CD14-positive monocyte (primary cell): Measurements from ENCODE around the gene PROSER1. TPM values are rescaled to one million over a fixed set of nuclear protein-coding genes. Genes with fewer than 3 reads are reported as not detected.

Source experiments
- DNase-seq, 3 donors: peaks; one replicate each; pipeline ENCODE4 v3.0.0-alpha.2; 2011 to 2022
- H2AFZ ChIP-seq: 2 replicates; pipeline ENCODE4 v1.6.0; 2012; ENCODE audit warnings: mild to moderate bottlenecking, low read depth, low read length, inconsistent platforms; ENCODE audit not compliant: insufficient read depth, poor library complexity, severe bottlenecking
- H3K27ac ChIP-seq, 2 donors: 1 replicate in 1 of 2; 2 replicates in 1 of 2; pipeline ENCODE4 v1.5.1; 2012 to 2013; ENCODE audit warnings: low read length in 2 of 2, control low read depth in 1 of 2, inconsistent platforms in 1 of 2, low read depth in 1 of 2, mild to moderate bottlenecking in 1 of 2
- H3K27me3 ChIP-seq, 2 donors: one replicate each; pipeline versions ENCODE4 v1.6.0 to v1.6.1; 2011 to 2013; ENCODE audit warnings: low read length in 2 of 2; ENCODE audit not compliant: control insufficient read depth in 2 of 2, insufficient read depth in 2 of 2
- H3K36me3 ChIP-seq, 2 donors: replicated peaks in 1 of 2; 1 replicate in 1 of 2; 2 replicates in 1 of 2; pipeline versions ENCODE4 v1.5.1 to v1.6.1; 2012 to 2013; ENCODE audit warnings: low read length in 2 of 2, control low read depth in 1 of 2, inconsistent platforms in 1 of 2, mild to moderate bottlenecking in 1 of 2; ENCODE audit not compliant: insufficient read depth in 2 of 2, control insufficient read depth in 1 of 2
- H3K4me1 ChIP-seq, 2 donors: 1 replicate in 1 of 2; 2 replicates in 1 of 2; pipeline versions ENCODE4 v1.5.1 to v1.6.1; 2012 to 2013; ENCODE audit warnings: low read length in 2 of 2, control low read depth in 1 of 2, inconsistent platforms in 1 of 2, mild to moderate bottlenecking in 1 of 2, moderate library complexity in 1 of 2; ENCODE audit not compliant: insufficient read depth in 2 of 2, control insufficient read depth in 1 of 2
- H3K4me2 ChIP-seq: replicated peaks from 2 replicates; pipeline ENCODE3; 2012; ENCODE audit warnings: low read length, moderate library complexity, mild to moderate bottlenecking; ENCODE audit not compliant: poor library complexity, severe bottlenecking; ENCODE audit errors: extremely low read depth
- H3K4me3 ChIP-seq, 3 experiments: fragments of 200-600 bp in 1 of 3; sonication (generic) in 1 of 3; replicated peaks in 1 of 3; 1 replicate in 2 of 3; 2 replicates in 1 of 3; pipeline ENCODE4 v1.5.1; 2011 to 2013; ENCODE audit warnings: low read length in 3 of 3, mild to moderate bottlenecking in 3 of 3, control low read depth in 2 of 3, low read depth in 2 of 3, inconsistent platforms in 1 of 3, moderate library complexity in 1 of 3
- H3K79me2 ChIP-seq: 2 replicates; pipeline ENCODE4 v1.6.0; 2012; ENCODE audit warnings: mild to moderate bottlenecking, control low read depth, inconsistent platforms, low read length, moderate library complexity; ENCODE audit not compliant: insufficient read depth
- H3K9ac ChIP-seq: 2 replicates; pipeline ENCODE4 v1.6.0; 2017; ENCODE audit warnings: low read length, mild to moderate bottlenecking; ENCODE audit not compliant: insufficient read depth, poor library complexity, severe bottlenecking
- H3K9me3 ChIP-seq, 2 donors: replicated peaks in 1 of 2; 1 replicate in 1 of 2; 2 replicates in 1 of 2; pipeline versions ENCODE4 v1.5.1 to v1.6.1; 2012 to 2013; ENCODE audit warnings: low read length in 2 of 2, control low read depth in 1 of 2; ENCODE audit not compliant: control insufficient read depth in 1 of 2, insufficient read depth in 1 of 2
- H4K20me1 ChIP-seq: 2 replicates; pipeline ENCODE4 v1.6.0; 2012; ENCODE audit warnings: mild to moderate bottlenecking, low read length, control low read depth, moderate library complexity; ENCODE audit not compliant: insufficient read depth
- H3K27ac Mint-ChIP-seq, 7 donors: one replicate each; pipeline ENCODE4 v1.8.0; 2020; ENCODE audit warnings: mild to moderate bottlenecking in 7 of 7, mixed read lengths in 7 of 7, moderate library complexity in 6 of 7, inconsistent platforms in 2 of 7
- H3K27me3 Mint-ChIP-seq, 3 donors: one replicate each; pipeline ENCODE4 v1.8.0; 2021 to 2022; ENCODE audit warnings: low read depth in 3 of 3, mild to moderate bottlenecking in 3 of 3, mixed read lengths in 3 of 3, moderate library complexity in 3 of 3, inconsistent platforms in 1 of 3
- H3K36me3 Mint-ChIP-seq, 2 donors: one replicate each; pipeline ENCODE4 v1.8.0; 2020; ENCODE audit warnings: mixed read lengths in 2 of 2, inconsistent platforms in 1 of 2, mild to moderate bottlenecking in 1 of 2
- H3K4me1 Mint-ChIP-seq: one replicate; pipeline ENCODE4 v1.8.0; 2020; ENCODE audit warnings: mild to moderate bottlenecking, mixed read lengths
- H3K4me3 Mint-ChIP-seq, 2 donors: one replicate each; pipeline ENCODE4 v1.8.0; 2020; ENCODE audit warnings: mild to moderate bottlenecking in 2 of 2, mixed read lengths in 2 of 2, moderate library complexity in 1 of 2
- H3K9me3 Mint-ChIP-seq, 7 donors: one replicate each; pipeline ENCODE4 v1.8.0; 2020 to 2022; ENCODE audit warnings: mixed read lengths in 7 of 7, mild to moderate bottlenecking in 6 of 7, moderate library complexity in 6 of 7, inconsistent platforms in 2 of 7
- WGBS: methylation state at CpG from one replicate; pipeline ENCODE4 v1.1.5; 2013; ENCODE audit warnings: missing lambda C conversion rate; ENCODE audit not compliant: insufficient coverage; 5-methylcytosine and 5-hydroxymethylcytosine counted together
- intact Hi-C, 2 donors: fragments of 100-400 bp; cut with micrococcal nuclease; formaldehyde crosslinking; loops; one replicate each; pipeline versions ENCODE4 v1.15.0 to v1.15.1; 2023
- polyA plus RNA-seq, 3 donors: library from polyadenylated mRNA; depleted of rRNA in 1 of 3; unstranded in 2 of 3; stranded (reverse) in 1 of 3; fragments of 300-500 nt in 2 of 3; fragments of >200 nt in 1 of 3; fragmentation: Illumina TruSeq in 2 of 3; gene quantifications; 1 replicate in 2 of 3; 2 replicates in 1 of 3; pipeline ENCODE4 v1.2.3, GENCODE V29; 2012 to 2021
- TF ChIP-seq, protein P1 (sequence below): fragments of 200-600 bp; IDR thresholded peaks from one replicate; pipeline ENCODE4 v1.8.0; 2022; ENCODE audit warnings: antibody characterized with exemption, mild to moderate bottlenecking

The PROSER1 gene
- polyA plus RNA-seq, 3 donors: 4.6 to 28.5 (median 9.1) TPM

DNA sequence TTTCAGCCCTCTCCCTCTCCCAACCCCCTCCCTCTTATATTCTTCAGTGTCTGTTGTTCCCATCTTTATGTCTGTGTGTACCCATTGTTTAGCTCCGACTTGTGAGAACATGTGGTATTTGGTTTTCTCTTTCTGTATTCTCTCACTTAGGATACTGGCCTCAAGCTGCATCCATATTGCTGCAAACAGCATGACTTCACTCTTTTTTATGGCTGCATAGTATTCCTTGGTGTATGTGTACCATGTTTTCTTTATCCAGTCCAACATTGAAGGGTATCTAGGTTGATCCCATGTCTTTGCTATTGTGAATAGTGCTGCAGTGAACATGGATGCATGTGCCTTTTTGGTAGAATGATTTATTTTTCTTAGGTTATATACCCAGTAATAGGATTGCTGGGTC lies 18.1 kb upstream of the PROSER1 start:
- Mint-ChIP-seq H3K36me3 (peaks cover 58 to 62% of the 10 kb centered on the region in 2 donors), H3K9me3 (peaks cover 0 to 5% (median 3%) of the 10 kb centered on the region in 7 donors), H3K4me1 (peaks cover 17% of the 10 kb centered on the region), H3K27me3 (no peaks in the 10 kb centered on the region), H3K27ac (no peak overlapping the region), H3K4me3 (no peak overlapping the region)
- Histone ChIP-seq H3K9ac (no peak overlapping the region), H3K27ac (no peak overlapping the region), H3K36me3 (peaks cover 16 to 44% of the 10 kb centered on the region in 2 donors), H3K4me3 (no peak overlapping the region), H3K79me2 (peaks cover 47% of the 10 kb centered on the region), H3K9me3 (no peaks in the 10 kb centered on the region), H3K4me2 (no peak overlapping the region), H4K20me1 (no peaks in the 10 kb centered on the region), H3K4me1 (no peaks in the 10 kb centered on the region), H2AFZ (no peak overlapping the region), H3K27me3 (no peaks in the 10 kb centered on the region)
- TF ChIP-seq, protein P1, sequence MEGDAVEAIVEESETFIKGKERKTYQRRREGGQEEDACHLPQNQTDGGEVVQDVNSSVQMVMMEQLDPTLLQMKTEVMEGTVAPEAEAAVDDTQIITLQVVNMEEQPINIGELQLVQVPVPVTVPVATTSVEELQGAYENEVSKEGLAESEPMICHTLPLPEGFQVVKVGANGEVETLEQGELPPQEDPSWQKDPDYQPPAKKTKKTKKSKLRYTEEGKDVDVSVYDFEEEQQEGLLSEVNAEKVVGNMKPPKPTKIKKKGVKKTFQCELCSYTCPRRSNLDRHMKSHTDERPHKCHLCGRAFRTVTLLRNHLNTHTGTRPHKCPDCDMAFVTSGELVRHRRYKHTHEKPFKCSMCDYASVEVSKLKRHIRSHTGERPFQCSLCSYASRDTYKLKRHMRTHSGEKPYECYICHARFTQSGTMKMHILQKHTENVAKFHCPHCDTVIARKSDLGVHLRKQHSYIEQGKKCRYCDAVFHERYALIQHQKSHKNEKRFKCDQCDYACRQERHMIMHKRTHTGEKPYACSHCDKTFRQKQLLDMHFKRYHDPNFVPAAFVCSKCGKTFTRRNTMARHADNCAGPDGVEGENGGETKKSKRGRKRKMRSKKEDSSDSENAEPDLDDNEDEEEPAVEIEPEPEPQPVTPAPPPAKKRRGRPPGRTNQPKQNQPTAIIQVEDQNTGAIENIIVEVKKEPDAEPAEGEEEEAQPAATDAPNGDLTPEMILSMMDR: no peak
- intact Hi-C loops: no loop called here
- WGBS: no CpG with 5 or more reads among the region's 1 CpG
- no peak for DNase-seq

DNA sequence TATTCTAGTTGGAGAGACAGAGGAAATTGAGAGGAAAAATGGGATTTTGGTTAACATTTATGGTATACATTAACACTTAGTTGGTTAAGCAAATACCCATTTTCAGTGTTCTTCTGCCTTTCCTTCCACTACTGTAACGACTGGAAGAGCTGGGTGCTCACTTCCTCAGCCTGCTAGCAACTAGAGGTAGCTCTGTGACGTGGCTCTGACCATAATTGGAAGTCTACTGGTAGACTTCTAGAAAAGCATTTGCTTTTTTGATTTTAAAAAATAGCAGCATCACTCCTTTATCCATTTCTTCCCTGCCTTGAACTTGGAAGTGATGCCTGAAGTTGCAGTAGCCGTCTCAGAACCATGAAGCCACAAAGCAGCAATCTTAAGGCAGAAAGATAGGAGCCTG lies 16.2 kb upstream of the PROSER1 start:
- TF ChIP-seq, protein P1: no peak

More for the DNA sequence above, 16.2 kb upstream of the PROSER1 start:
- H3K79me2 ChIP-seq: peaks cover 39% of the 10 kb centered on the region
- no peak overlapping the region for H3K27ac ChIP-seq
- no peak for DNase-seq
- no peak overlapping the region for H3K4me2 ChIP-seq
- Mint-ChIP-seq H3K4me1 (peaks cover 17% of the 10 kb centered on the region), H3K27me3 (no peaks in the 10 kb centered on the region), H3K27ac (peak overlapping the region in 2 of 7 donors; percentile 9 to 63), H3K9me3 (peaks cover 0 to 4% (median 3%) of the 10 kb centered on the region in 7 donors), H3K4me3 (no peak overlapping the region), H3K36me3 (peaks cover 51 to 57% of the 10 kb centered on the region in 2 donors)
- no peak overlapping the region for H2AFZ ChIP-seq
- H4K20me1 ChIP-seq: no peaks in the 10 kb centered on the region
- peaks cover 22 to 59% of the 10 kb centered on the region in 2 donors for H3K36me3 ChIP-seq
- H3K4me3 ChIP-seq: no peak overlapping the region
- no peak overlapping the region for H3K9ac ChIP-seq
- WGBS: no CpG with 5 or more reads among the region's 3 CpGs
- H3K4me1 ChIP-seq: no peaks in the 10 kb centered on the region
- no peaks in the 10 kb centered on the region for H3K9me3 ChIP-seq
- intact Hi-C loops: no loop called here
- H3K27me3 ChIP-seq: no peaks in the 10 kb centered on the region
